Activated CD4-positive, alpha-beta T cell treated with anti-CD3 and anti-CD28 coated beads for 48 hours (primary cell): ENCODE results near the gene FGFR2.
A peak's percentile ranks its signal among the peaks of the same experiment; 100 is the strongest.

ENCODE experiments used
- DNase-seq: peaks from one replicate; pipeline ENCODE4 v3.0.0-alpha.2; 2020

FGFR2 gene

GRCh38 chr10:121598263-121599249, at the start of gene FGFR2:
TSS of gene FGFR2 (minus strand) at chr10:121598444. CDS start at chr10:121593817, 4,627 bp downstream.
- peak; percentile 21 for DNase-seq

GRCh38 chr10:121647401-121647800, 49.2 kb upstream of the FGFR2 start:
- no peak for DNase-seq

- no peak for DNase-seq
Observed at GRCh38 chr10:121645696-121646095, 47.5 kb upstream of the FGFR2 start.

GRCh38 chr10:121644501-121644900, 46.3 kb upstream of the FGFR2 start:
- no peak for DNase-seq

- DNase-seq = no peak
Observed at GRCh38 chr10:121640266-121640665, 42.0 kb upstream of the FGFR2 start.

- no peak for DNase-seq
Observed at GRCh38 chr10:121639416-121639815, 41.2 kb upstream of the FGFR2 start.

- no peak for DNase-seq
Observed at GRCh38 chr10:121637437-121637836, 39.2 kb upstream of the FGFR2 start.

- no peak for DNase-seq
Observed at GRCh38 chr10:121633056-121633455, 34.8 kb upstream of the FGFR2 start.

- DNase-seq = no peak
Observed at GRCh38 chr10:121631365-121632029, 33.3 kb upstream of the FGFR2 start.

GRCh38 chr10:121628859-121629258, 30.6 kb upstream of the FGFR2 start:
- DNase-seq = no peak

GRCh38 chr10:121627876-121628581, 29.8 kb upstream of the FGFR2 start:
- DNase-seq = no peak

GRCh38 chr10:121624836-121625486, 26.7 kb upstream of the FGFR2 start:
- DNase-seq = no peak

GRCh38 chr10:121618906-121619305, 20.7 kb upstream of the FGFR2 start:
- no peak for DNase-seq

GRCh38 chr10:121617176-121617575, 18.9 kb upstream of the FGFR2 start:
- DNase-seq = no peak

- no peak for DNase-seq
Observed at GRCh38 chr10:121616291-121616690, 18.0 kb upstream of the FGFR2 start.

- DNase-seq = no peak
Observed at GRCh38 chr10:121615836-121616235, 17.6 kb upstream of the FGFR2 start.

GRCh38 chr10:121615435-121615793, 17.2 kb upstream of the FGFR2 start:
- no peak for DNase-seq

- DNase-seq = no peak
Observed at GRCh38 chr10:121614613-121615434, 16.6 kb upstream of the FGFR2 start.

GRCh38 chr10:121613456-121613855, 15.2 kb upstream of the FGFR2 start:
- DNase-seq = no peak

- no peak for DNase-seq
Observed at GRCh38 chr10:121611393-121612159, 13.3 kb upstream of the FGFR2 start.

GRCh38 chr10:121610798-121611323, 12.6 kb upstream of the FGFR2 start:
- DNase-seq = no peak
